CD4-positive, alpha-beta T cell (primary cell): Measurements from ENCODE around the gene KIAA0753. TPM values are rescaled to one million over a fixed set of nuclear protein-coding genes. Genes with fewer than 3 reads are reported as not detected.

Experiments
- ATAC-seq: fragments of 200-7000 bp; cut with Tn5 transposase; one replicate; pipeline ENCODE4 v1.10.0; 2022; ENCODE audit warnings: mild to moderate bottlenecking; ENCODE audit not compliant: poor library complexity
- CTCF ChIA-PET: fragments of 350-600 bp; sonication (Branson Sonifier 250); formaldehyde crosslinking; loops from one replicate; lab custom pipeline; 2021; ENCODE audit warnings: antibody characterized with exemption, inconsistent platforms; lab: Charles Lee
- POLR2A ChIA-PET: fragments of 350-600 bp; sonication (Branson Sonifier 250); formaldehyde crosslinking; loops from one replicate; lab custom pipeline; 2021; ENCODE audit warnings: antibody characterized with exemption, inconsistent platforms; lab: Charles Lee
- DNase-seq, 14 experiments: peaks; one replicate each; pipeline ENCODE4 v3.0.0-alpha.2; 2013 to 2020; ENCODE audit warnings: mixed read lengths in 2 of 14
- H3K27ac ChIP-seq, 2 donors: one replicate each; pipeline versions ENCODE4 v1.5.1 to v1.7.0; 2013; ENCODE audit warnings: low read length in 2 of 2, low read depth in 1 of 2, mild to moderate bottlenecking in 1 of 2
- H3K27me3 ChIP-seq, 2 experiments: 1 replicate in 1 of 2; 2 replicates in 1 of 2; pipeline versions ENCODE4 v1.6.1 to v1.7.0; 2013; ENCODE audit warnings: low read length in 2 of 2, control low read depth in 1 of 2, mild to moderate bottlenecking in 1 of 2, moderate library complexity in 1 of 2; ENCODE audit not compliant: insufficient read depth in 2 of 2, control insufficient read depth in 1 of 2
- H3K36me3 ChIP-seq: one replicate; pipeline ENCODE4 v1.6.1; 2013; ENCODE audit warnings: low read length, control low read depth; ENCODE audit not compliant: insufficient read depth
- H3K4me1 ChIP-seq: one replicate; pipeline ENCODE4 v1.6.1; 2013; ENCODE audit warnings: low read length, control low read depth; ENCODE audit not compliant: insufficient read depth
- H3K4me3 ChIP-seq: one replicate; pipeline ENCODE4 v1.5.1; 2013; ENCODE audit warnings: mild to moderate bottlenecking, low read length, moderate library complexity
- H3K9me3 ChIP-seq, 2 experiments: 1 replicate in 1 of 2; 2 replicates in 1 of 2; pipeline versions ENCODE4 v1.6.1 to v1.7.0; 2013; ENCODE audit warnings: low read length in 2 of 2, mild to moderate bottlenecking in 2 of 2, control low read depth in 1 of 2, moderate library complexity in 1 of 2; ENCODE audit not compliant: control insufficient read depth in 1 of 2, insufficient read depth in 1 of 2
- H3K27ac Mint-ChIP-seq: one replicate; pipeline ENCODE4 v1.8.0; 2020; ENCODE audit warnings: mixed read lengths
- H3K27me3 Mint-ChIP-seq: one replicate; pipeline ENCODE4 v1.8.0; 2021; ENCODE audit warnings: mixed read lengths
- H3K36me3 Mint-ChIP-seq: one replicate; pipeline ENCODE4 v1.8.0; 2021; ENCODE audit warnings: low read depth, mixed read lengths
- H3K4me1 Mint-ChIP-seq: one replicate; pipeline ENCODE4 v1.8.0; 2021; ENCODE audit warnings: low read depth, mixed read lengths
- H3K4me3 Mint-ChIP-seq: one replicate; pipeline ENCODE4 v1.8.0; 2020; ENCODE audit warnings: mild to moderate bottlenecking, mixed read lengths
- H3K9me3 Mint-ChIP-seq: one replicate; pipeline ENCODE4 v1.8.0; 2020; ENCODE audit warnings: mixed read lengths
- intact Hi-C, 2 experiments: fragments of 100-400 bp; cut with DNase I in 1 of 2; cut with micrococcal nuclease in 1 of 2; formaldehyde crosslinking; loops; one replicate each; pipeline versions ENCODE4 v1.15.1 to v1.9.0; 2023 to 2025; cut with DNase I, micrococcal nuclease
- total RNA-seq, 174 experiments: library from RNA in 2 of 174; stranded (reverse) in 2 of 174; gene quantifications; one replicate each; pipeline ENCODE4 v1.2.3 and lab custom pipeline; 2021 to 2026
- TF ChIP-seq, protein P1 (sequence below): fragments of 200-600 bp; IDR thresholded peaks from one replicate; pipeline ENCODE4 v1.8.0; 2022; ENCODE audit warnings: antibody characterized with exemption, mild to moderate bottlenecking

KIAA0753 gene
- total RNA-seq, 2 experiments from 2014 or later = 8.9 to 11.7 TPM

GRCh38 chr17:6683081-6683684 lies 42.7 kb upstream of the KIAA0753 start:
- intact Hi-C loops = no loop called here
- CTCF ChIA-PET = no interaction called here
- H3K4me3 Mint-ChIP-seq = no peak overlapping the region

GRCh38 chr17:6682339-6682738 lies 41.8 kb upstream of the KIAA0753 start:
- H3K4me1 Mint-ChIP-seq = peaks cover 7% of the 10 kb centered on the region
- no peak overlapping the region for H3K4me3 Mint-ChIP-seq
- no peak overlapping the region for H3K27ac Mint-ChIP-seq
- TF ChIP-seq, protein P1, sequence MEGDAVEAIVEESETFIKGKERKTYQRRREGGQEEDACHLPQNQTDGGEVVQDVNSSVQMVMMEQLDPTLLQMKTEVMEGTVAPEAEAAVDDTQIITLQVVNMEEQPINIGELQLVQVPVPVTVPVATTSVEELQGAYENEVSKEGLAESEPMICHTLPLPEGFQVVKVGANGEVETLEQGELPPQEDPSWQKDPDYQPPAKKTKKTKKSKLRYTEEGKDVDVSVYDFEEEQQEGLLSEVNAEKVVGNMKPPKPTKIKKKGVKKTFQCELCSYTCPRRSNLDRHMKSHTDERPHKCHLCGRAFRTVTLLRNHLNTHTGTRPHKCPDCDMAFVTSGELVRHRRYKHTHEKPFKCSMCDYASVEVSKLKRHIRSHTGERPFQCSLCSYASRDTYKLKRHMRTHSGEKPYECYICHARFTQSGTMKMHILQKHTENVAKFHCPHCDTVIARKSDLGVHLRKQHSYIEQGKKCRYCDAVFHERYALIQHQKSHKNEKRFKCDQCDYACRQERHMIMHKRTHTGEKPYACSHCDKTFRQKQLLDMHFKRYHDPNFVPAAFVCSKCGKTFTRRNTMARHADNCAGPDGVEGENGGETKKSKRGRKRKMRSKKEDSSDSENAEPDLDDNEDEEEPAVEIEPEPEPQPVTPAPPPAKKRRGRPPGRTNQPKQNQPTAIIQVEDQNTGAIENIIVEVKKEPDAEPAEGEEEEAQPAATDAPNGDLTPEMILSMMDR = no peak
- H3K9me3 ChIP-seq = no peaks in the 10 kb centered on the region
- POLR2A ChIA-PET = no interaction called here
- no peaks in the 10 kb centered on the region for H3K36me3 Mint-ChIP-seq
- peaks cover 14 to 36% of the 10 kb centered on the region in 2 experiments for H3K27me3 ChIP-seq
- intact Hi-C loops = no loop called here
- H3K4me3 ChIP-seq = no peak overlapping the region
- peaks cover 59% of the 10 kb centered on the region for H3K27me3 Mint-ChIP-seq
- no peak for DNase-seq
- CTCF ChIA-PET = no interaction called here
- H3K27ac ChIP-seq = no peak overlapping the region
- no peaks in the 10 kb centered on the region for H3K36me3 ChIP-seq
- no peaks in the 10 kb centered on the region for H3K9me3 Mint-ChIP-seq
- no peak for ATAC-seq
- peaks cover 6% of the 10 kb centered on the region for H3K4me1 ChIP-seq

More at GRCh38 chr17:6683081-6683684, 42.7 kb upstream of the KIAA0753 start:
- H3K36me3 Mint-ChIP-seq = no peaks in the 10 kb centered on the region
- Histone ChIP-seq H3K4me3 (no peak overlapping the region), H3K4me1 (no peaks in the 10 kb centered on the region), H3K36me3 (no peaks in the 10 kb centered on the region), H3K27me3 (peaks cover 14 to 31% of the 10 kb centered on the region in 2 experiments), H3K9me3 (no peaks in the 10 kb centered on the region), H3K27ac (no peak overlapping the region)
- TF ChIP-seq, protein P1 = no peak
- H3K9me3 Mint-ChIP-seq = no peaks in the 10 kb centered on the region
- peaks cover 65% of the 10 kb centered on the region for H3K27me3 Mint-ChIP-seq
- H3K4me1 Mint-ChIP-seq = no peaks in the 10 kb centered on the region
- POLR2A ChIA-PET = no interaction called here
- ATAC-seq (no peak), DNase-seq (no peak)
- H3K27ac Mint-ChIP-seq = no peak overlapping the region

- peaks cover 52% of the 10 kb centered on the region for H3K27me3 Mint-ChIP-seq
- Histone ChIP-seq H3K4me3 (no peak overlapping the region), H3K27me3 (peaks cover 10 to 36% of the 10 kb centered on the region in 2 experiments), H3K36me3 (no peaks in the 10 kb centered on the region), H3K4me1 (peaks cover 9% of the 10 kb centered on the region), H3K27ac (no peak overlapping the region), H3K9me3 (no peaks in the 10 kb centered on the region)
- no peaks in the 10 kb centered on the region for H3K9me3 Mint-ChIP-seq
- intact Hi-C loops = no loop called here
- no peak overlapping the region for H3K4me3 Mint-ChIP-seq
- peaks cover 10% of the 10 kb centered on the region for H3K4me1 Mint-ChIP-seq
- ChIA-PET POLR2A (no interaction called here), CTCF (no interaction called here)
- H3K36me3 Mint-ChIP-seq = no peaks in the 10 kb centered on the region
- ATAC-seq (no peak), DNase-seq (no peak)
- TF ChIP-seq, protein P1 = no peak
- no peak overlapping the region for H3K27ac Mint-ChIP-seq
Observed at GRCh38 chr17:6681671-6682070, 41.2 kb upstream of the KIAA0753 start.
